Measurements from ENCODE around the gene PAQR8.
"Not testable (repeated sequence)": the region's sequence is repeated elsewhere in the genome, so short reads cannot be mapped to it uniquely, and the experiment has no call there.

PAQR8 gene

GRCh38 chr6:52415917-52416628 is 54.1 kb downstream of the PAQR8 start:
- DNase-seq, result no peak

GRCh38 chr6:52416629-52417151 is 54.7 kb downstream of the PAQR8 start:
- peak; percentile 43 for DNase-seq

- DNase-seq, result no peak
Measured at GRCh38 chr6:52417675-52418111, 55.7 kb downstream of the PAQR8 start.

- no peak for DNase-seq
Measured at GRCh38 chr6:52418606-52419005, 56.7 kb downstream of the PAQR8 start.

GRCh38 chr6:52419809-52420667 is 58.1 kb downstream of the PAQR8 start, which contains the start of gene EFHC1:
Gene EFHC1 (plus strand): TSS chr6:52420342. CDS start chr6:52420411, 69 bp downstream.
- peak; percentile 95 for DNase-seq

- DNase-seq, result peak; percentile 56
Measured at GRCh38 chr6:52420668-52421358, 58.9 kb downstream of the PAQR8 start.

- DNase-seq, result no peak
Measured at GRCh38 chr6:52422156-52422555, 60.2 kb downstream of the PAQR8 start.

GRCh38 chr6:52423448-52423847 is 61.5 kb downstream of the PAQR8 start:
- DNase-seq, result no peak

- no peak for DNase-seq
Measured at GRCh38 chr6:52423971-52424381, 62.0 kb downstream of the PAQR8 start.

GRCh38 chr6:52424513-52424912 is 62.6 kb downstream of the PAQR8 start:
- DNase-seq, result no peak

- no peak for DNase-seq
Measured at GRCh38 chr6:52426667-52427066, 64.7 kb downstream of the PAQR8 start.

GRCh38 chr6:52433294-52433693 is 71.3 kb downstream of the PAQR8 start:
- DNase-seq, result not testable (repeated sequence)

GRCh38 chr6:52435345-52435744 is 73.4 kb downstream of the PAQR8 start:
- no peak for DNase-seq

- DNase-seq, result no peak
Measured at GRCh38 chr6:52438926-52439325, 77.0 kb downstream of the PAQR8 start.

- no peak for DNase-seq
Measured at GRCh38 chr6:52454556-52454955, 92.6 kb downstream of the PAQR8 start.

- no peak for DNase-seq
Measured at GRCh38 chr6:52457096-52457495, 95.1 kb downstream of the PAQR8 start.
